ENCODE data around the gene GAGE13. TPM values are rescaled to one million over a fixed set of nuclear protein-coding genes. Genes with fewer than 3 reads are reported as not detected.
"Not testable (repeated sequence)": the region's sequence is repeated elsewhere in the genome, so short reads cannot be mapped to it uniquely, and the experiment has no call there.

Gene GAGE13
- total and polyA plus RNA-seq, 9 of the 15 experiments (the other 6 are each of a cell fraction or from before 2014, with no cell fraction given): 31.6 to 506 (median 154) TPM

- 0 out of 2 replicates have a peak, but pooled peaks have one; percentile 20 for TF ChIP-seq ZNF707 (CRISPR knock-in tag; conservative IDR thresholded peaks at IDR 0.05)
- 0 out of 4 replicates have a peak, but pooled peaks of 1 of the 2 experiments have one; percentile 9 for TF ChIP-seq RAD21 (CRISPR knock-in tag; conservative IDR thresholded peaks at IDR 0.05 in 1 of 2, IDR thresholded peaks at IDR 0.05 in 1 of 2)
- TF ChIP-seq NFIC (IDR thresholded peaks at IDR 0.05): peak; percentile 31; the same call in 1 of the 2 replicates
- TF ChIP-seq, protein P1, sequence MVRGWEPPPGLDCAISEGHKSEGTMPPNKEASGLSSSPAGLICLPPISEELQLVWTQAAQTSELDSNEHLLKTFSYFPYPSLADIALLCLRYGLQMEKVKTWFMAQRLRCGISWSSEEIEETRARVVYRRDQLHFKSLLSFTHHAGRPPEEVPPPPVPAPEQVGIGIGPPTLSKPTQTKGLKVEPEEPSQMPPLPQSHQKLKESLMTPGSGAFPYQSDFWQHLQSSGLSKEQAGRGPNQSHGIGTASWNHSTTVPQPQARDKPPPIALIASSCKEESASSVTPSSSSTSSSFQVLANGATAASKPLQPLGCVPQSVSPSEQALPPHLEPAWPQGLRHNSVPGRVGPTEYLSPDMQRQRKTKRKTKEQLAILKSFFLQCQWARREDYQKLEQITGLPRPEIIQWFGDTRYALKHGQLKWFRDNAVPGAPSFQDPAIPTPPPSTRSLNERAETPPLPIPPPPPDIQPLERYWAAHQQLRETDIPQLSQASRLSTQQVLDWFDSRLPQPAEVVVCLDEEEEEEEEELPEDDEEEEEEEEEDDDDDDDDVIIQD (CRISPR knock-in tag; IDR thresholded peaks at IDR 0.05): peak; percentile 42; the same call in 1 of the 2 replicates
- TF ChIP-seq ARID3B (CRISPR knock-in tag; IDR thresholded peaks at IDR 0.05; ENCODE audit: borderline replicate concordance): peak; percentile 93
- TF ChIP-seq EP400 (IDR thresholded peaks at IDR 0.05): peak; percentile 68; the same call in 1 of the 2 replicates
- TF ChIP-seq MAZ (CRISPR knock-in tag; conservative IDR thresholded peaks at IDR 0.05 in 1 of 2, IDR thresholded peaks at IDR 0.05 in 1 of 2): 0 out of 4 replicates have a peak, but pooled peaks of 1 of the 2 experiments have one; percentile 35
- peak in 1 of 3 experiments; percentile 42; a peak in 1 of 6 replicates for TF ChIP-seq ZBTB11 (CRISPR knock-in tag; IDR thresholded peaks at IDR 0.05)
- 0 out of 2 replicates have a peak, but pooled peaks have one; percentile 80 for TF ChIP-seq HIVEP1 (CRISPR knock-in tag; IDR thresholded peaks at IDR 0.05)
- peak; percentile 57; the same call in 1 of the 2 replicates for TF ChIP-seq TARDBP (IDR thresholded peaks at IDR 0.05)
- TF ChIP-seq, protein P2, sequence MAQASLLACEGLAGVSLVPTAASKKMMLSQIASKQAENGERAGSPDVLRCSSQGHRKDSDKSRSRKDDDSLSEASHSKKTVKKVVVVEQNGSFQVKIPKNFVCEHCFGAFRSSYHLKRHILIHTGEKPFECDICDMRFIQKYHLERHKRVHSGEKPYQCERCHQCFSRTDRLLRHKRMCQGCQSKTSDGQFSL (CRISPR knock-in tag; IDR thresholded peaks at IDR 0.05): peak; percentile 89
- TF ChIP-seq, protein P2 (tag; IDR thresholded peaks at IDR 0.05): not testable (repeated sequence)
- peak; percentile 73 for TF ChIP-seq L3MBTL2 (IDR thresholded peaks at IDR 0.05)
- TF ChIP-seq, protein P3, sequence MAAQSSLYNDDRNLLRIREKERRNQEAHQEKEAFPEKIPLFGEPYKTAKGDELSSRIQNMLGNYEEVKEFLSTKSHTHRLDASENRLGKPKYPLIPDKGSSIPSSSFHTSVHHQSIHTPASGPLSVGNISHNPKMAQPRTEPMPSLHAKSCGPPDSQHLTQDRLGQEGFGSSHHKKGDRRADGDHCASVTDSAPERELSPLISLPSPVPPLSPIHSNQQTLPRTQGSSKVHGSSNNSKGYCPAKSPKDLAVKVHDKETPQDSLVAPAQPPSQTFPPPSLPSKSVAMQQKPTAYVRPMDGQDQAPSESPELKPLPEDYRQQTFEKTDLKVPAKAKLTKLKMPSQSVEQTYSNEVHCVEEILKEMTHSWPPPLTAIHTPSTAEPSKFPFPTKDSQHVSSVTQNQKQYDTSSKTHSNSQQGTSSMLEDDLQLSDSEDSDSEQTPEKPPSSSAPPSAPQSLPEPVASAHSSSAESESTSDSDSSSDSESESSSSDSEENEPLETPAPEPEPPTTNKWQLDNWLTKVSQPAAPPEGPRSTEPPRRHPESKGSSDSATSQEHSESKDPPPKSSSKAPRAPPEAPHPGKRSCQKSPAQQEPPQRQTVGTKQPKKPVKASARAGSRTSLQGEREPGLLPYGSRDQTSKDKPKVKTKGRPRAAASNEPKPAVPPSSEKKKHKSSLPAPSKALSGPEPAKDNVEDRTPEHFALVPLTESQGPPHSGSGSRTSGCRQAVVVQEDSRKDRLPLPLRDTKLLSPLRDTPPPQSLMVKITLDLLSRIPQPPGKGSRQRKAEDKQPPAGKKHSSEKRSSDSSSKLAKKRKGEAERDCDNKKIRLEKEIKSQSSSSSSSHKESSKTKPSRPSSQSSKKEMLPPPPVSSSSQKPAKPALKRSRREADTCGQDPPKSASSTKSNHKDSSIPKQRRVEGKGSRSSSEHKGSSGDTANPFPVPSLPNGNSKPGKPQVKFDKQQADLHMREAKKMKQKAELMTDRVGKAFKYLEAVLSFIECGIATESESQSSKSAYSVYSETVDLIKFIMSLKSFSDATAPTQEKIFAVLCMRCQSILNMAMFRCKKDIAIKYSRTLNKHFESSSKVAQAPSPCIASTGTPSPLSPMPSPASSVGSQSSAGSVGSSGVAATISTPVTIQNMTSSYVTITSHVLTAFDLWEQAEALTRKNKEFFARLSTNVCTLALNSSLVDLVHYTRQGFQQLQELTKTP (IDR thresholded peaks at IDR 0.05; ENCODE audit: low read depth in 1 of 2, partially characterized antibody in 2 of 2): peak in 1 of 2 experiments; percentile 60
Observed at GRCh38 chrX:49341449-49341848, 10.1 kb downstream of the GAGE13 start (continued).

All from K562 (cell line).